RCC 7860 (cell line): ENCODE measurements around the gene GPC1.

Experiments used
- DNase-seq: peaks from one replicate; pipeline ENCODE4 v3.0.0-alpha.2; 2015; ENCODE audit warnings: low spot score
- FAIRE-seq: peaks from 2 replicates; lab custom pipeline; 2012; peaks lifted over from hg19 to GRCh38; lab: Jason Lieb, UNC

GPC1 gene

DNA sequence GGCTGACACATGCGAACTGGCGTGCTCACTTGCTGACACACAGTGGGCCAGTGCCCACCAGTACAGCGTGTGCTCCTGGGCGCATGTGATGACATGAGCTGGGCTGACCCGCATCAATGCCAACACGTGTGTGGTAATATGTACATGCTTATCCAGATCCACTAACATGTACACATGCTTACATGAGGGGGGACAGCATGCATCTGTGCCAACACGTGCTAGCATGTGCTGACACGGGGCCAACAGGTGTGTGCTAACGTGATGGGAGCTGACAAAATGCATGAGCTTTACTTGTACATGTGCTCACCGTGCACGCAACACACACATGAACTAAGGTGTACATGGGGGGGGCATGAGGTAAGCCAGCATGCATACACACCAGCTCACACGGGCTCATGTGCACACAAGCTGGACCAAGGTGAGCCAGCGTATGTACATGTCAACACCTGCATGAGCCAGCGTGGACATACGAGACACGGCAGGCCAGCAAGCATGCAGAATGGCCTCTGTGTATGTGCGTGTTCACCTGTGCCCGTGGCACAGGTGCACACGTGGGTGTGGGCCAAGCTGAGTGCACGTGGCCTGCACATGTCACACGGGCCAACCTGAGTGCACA is 28.5 kb downstream of the GPC1 start:
- FAIRE-seq, result no peak
- no peak for DNase-seq

DNA sequence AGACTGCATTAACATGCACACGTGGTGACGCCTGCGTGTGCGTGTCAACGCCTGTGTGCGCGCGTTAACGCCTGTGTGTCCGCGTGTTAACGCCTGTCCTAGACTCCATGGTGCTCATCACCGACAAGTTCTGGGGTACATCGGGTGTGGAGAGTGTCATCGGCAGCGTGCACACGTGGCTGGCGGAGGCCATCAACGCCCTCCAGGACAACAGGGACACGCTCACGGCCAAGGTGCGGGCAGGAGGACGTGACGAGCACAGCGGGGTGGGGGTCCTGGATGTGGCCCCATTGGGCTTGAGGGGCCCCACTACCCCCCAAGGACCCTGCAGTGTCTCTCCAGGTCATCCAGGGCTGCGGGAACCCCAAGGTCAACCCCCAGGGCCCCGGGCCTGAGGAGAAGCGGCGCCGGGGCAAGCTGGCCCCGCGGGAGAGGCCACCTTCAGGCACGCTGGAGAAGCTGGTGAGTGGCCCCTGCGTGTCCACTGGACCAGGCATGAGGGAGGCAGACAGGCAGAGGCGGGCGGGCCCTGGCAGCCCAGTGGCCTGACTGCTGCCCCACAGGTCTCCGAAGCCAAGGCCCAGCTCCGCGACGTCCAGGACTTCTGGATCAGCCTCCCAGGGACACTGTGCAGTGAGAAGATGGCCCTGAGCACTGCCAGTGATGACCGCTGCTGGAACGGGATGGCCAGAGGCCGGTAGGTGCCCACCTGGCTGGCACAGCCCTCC is 29.2 kb downstream of the GPC1 start:
- DNase-seq (no peak), FAIRE-seq (no peak)

GRCh38 chr2:240465268-240465764 is 29.9 kb downstream of the GPC1 start:
- FAIRE-seq (no peak), DNase-seq (no peak)

DNA sequence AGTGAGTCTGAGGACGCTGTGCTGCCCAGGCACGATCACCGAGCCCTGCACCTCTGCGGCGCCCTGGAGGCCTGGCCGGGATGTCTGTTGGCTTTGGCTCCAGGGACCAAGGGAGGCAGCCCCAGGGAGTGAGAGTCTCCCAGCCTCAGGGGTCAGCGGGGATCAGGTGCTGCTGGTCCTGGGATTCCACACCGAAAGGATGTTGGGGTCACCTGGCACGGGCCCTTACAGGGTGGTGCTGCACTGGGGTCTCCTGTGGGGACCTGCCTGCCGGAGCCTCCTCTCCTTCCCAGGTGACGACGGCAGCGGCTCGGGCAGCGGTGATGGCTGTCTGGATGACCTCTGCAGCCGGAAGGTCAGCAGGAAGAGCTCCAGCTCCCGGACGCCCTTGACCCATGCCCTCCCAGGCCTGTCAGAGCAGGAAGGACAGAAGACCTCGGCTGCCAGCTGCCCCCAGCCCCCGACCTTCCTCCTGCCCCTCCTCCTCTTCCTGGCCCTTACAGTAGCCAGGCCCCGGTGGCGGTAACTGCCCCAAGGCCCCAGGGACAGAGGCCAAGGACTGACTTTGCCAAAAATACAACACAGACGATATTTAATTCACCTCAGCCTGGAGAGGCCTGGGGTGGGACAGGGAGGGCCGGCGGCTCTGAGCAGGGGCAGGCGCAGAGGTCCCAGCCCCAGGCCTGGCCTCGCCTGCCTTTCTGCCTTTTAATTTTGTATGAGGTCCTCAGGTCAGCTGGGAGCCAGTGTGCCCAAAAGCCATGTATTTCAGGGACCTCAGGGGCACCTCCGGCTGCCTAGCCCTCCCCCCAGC is 30.5 kb downstream of the GPC1 start:
- FAIRE-seq (no peak), DNase-seq (no peak)

DNA sequence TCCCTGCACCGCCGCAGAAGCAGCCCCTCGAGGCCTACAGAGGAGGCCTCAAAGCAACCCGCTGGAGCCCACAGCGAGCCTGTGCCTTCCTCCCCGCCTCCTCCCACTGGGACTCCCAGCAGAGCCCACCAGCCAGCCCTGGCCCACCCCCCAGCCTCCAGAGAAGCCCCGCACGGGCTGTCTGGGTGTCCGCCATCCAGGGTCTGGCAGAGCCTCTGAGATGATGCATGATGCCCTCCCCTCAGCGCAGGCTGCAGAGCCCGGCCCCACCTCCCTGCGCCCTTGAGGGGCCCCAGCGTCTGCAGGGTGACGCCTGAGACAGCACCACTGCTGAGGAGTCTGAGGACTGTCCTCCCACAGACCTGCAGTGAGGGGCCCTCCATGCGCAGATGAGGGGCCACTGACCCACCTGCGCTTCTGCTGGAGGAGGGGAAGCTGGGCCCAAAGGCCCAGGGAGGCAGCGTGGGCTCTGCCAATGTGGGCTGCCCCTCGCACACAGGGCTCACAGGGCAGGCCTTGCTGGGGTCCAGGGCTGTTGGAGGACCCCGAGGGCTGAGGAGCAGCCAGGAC is 31.2 kb downstream of the GPC1 start:
- DNase-seq (no peak), FAIRE-seq (no peak)

DNA sequence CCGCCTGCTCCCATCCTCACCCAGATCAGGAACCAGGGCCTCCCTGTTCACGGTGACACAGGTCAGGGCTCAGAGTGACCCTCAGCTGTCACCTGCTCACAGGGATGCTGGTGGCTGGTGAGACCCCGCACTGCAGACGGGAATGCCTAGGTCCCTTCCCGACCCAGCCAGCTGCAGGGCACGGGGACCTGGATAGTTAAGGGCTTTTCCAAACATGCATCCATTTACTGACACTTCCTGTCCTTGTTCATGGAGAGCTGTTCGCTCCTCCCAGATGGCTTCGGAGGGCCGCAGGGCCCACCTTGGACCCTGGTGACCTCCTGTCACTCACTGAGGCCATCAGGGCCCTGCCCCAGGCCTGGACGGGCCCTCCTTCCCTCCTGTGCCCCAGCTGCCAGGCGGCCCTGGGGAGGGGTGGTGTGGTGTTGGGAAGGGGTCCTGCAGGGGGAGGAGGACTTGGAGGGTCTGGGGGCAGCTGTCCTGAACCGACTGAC is 31.7 kb downstream of the GPC1 start:
- no peak for DNase-seq
- no peak for FAIRE-seq

DNA sequence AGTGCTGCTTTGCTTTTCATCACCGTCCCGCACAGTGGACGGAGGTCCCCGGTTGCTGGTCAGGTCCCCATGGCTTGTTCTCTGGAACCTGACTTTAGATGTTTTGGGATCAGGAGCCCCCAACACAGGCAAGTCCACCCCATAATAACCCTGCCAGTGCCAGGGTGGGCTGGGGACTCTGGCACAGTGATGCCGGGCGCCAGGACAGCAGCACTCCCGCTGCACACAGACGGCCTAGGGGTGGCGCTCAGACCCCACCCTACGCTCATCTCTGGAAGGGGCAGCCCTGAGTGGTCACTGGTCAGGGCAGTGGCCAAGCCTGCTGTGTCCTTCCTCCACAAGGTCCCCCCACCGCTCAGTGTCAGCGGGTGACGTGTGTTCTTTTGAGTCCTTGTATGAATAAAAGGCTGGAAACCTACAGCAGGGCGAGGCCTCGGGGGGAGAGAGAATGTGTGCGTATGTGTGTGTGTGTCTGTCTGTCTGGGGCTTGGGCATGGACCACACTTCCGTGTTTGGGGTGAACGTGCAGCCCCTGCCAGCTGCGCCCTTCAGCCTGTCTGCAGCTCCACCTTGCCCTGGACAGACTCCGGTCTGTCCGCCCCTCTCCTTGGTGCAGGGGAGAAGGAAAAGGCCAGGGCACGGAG is 32.3 kb downstream of the GPC1 start:
- DNase-seq (no peak), FAIRE-seq (no peak)

DNA sequence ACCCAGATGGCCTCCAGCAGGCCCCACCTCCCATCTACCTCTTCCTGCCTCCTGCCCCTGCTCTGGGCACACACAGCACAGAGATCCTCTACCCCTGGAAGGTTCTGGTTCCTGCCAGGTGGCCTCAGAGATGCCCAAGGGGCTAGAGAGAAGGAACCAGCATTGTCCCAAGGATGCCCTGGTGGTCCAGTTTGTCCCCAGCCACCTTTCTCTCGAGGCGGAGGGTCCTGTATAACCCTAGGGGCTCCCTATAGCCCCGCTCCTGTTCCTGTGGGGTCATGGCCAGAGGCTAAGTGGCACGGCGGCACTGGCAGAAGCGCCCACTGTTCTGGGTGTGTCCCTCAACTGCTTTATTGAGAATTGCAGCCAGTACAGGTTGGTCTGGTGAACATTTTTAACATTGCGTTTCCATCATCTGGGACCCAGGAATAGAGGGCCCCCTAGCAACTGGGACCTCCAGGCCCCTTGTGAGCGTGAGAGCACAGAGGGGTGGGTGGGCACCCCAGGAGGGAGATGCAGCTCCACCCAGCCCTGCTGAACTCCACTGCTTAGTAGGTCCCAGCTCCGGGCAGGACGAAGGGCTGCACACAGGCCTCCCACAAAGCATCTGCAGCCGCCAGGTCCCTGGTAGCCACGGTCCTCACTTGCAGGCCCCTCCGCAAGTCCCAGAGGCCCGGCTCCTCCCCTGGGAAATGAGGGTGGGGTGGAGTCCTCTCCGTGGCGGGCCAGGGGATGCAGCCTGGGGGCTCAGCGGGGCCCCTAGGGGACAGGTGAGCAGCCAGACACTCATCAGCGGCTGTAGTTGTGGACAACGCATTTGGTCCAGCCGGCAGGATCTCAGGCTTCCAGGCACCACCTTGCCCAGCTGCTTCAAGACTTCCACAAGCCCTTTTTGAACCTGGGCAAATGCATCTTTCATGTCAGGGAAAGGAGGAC is 33.1 kb downstream of the GPC1 start:
- no peak for FAIRE-seq
- no peak for DNase-seq

- no peak for DNase-seq
- FAIRE-seq, result no peak
Observed at GRCh38 chr2:240469239-240469636, 33.8 kb downstream of the GPC1 start.

- no peak for DNase-seq
Observed at GRCh38 chr2:240469740-240470139, 34.3 kb downstream of the GPC1 start.

GRCh38 chr2:240472078-240472790 is 36.8 kb downstream of the GPC1 start:
- no peak for DNase-seq
- FAIRE-seq, result no peak

More at GRCh38 chr2:240469740-240470139, 34.3 kb downstream of the GPC1 start:
- no peak for FAIRE-seq

DNA sequence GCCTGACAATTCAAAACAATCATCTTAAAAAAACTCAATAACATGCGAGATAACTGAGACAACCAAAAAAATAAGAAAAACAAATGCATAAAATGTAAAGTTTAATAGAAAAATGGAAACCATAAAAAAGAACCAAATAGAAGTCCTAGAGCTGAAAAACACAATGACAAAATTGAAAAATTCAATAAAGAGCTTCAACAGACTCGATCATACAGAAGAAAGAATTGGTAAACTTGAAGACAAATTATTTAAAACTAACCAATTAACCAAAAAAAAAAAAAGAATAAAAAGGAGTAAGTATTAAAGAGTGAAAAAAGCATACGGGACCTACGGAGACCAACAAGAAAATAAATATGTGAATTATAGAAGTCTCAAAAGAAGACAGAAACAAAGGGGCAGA is 37.7 kb downstream of the GPC1 start:
- DNase-seq, result no peak
- FAIRE-seq, result no peak

DNA sequence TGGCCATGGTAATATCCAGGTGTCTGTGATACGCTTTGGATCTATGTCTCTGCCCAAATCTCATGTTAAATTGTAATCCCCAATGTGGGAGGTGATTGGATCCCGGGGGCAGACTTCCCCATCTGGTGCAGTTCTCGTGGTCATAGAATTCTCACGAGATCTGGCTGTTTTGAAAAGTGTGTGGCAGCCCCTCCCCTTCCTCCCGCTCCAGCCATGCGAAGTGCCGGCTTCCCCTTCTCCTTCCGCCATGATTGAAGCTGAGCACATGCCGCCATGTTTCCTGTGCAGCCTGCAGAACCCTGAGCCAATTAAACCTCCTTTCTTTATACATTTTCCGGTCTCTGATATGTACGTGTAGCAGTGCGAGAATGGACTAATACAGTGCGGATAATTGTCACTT is 42.5 kb downstream of the GPC1 start:
- FAIRE-seq (no peak), DNase-seq (no peak)

DNA sequence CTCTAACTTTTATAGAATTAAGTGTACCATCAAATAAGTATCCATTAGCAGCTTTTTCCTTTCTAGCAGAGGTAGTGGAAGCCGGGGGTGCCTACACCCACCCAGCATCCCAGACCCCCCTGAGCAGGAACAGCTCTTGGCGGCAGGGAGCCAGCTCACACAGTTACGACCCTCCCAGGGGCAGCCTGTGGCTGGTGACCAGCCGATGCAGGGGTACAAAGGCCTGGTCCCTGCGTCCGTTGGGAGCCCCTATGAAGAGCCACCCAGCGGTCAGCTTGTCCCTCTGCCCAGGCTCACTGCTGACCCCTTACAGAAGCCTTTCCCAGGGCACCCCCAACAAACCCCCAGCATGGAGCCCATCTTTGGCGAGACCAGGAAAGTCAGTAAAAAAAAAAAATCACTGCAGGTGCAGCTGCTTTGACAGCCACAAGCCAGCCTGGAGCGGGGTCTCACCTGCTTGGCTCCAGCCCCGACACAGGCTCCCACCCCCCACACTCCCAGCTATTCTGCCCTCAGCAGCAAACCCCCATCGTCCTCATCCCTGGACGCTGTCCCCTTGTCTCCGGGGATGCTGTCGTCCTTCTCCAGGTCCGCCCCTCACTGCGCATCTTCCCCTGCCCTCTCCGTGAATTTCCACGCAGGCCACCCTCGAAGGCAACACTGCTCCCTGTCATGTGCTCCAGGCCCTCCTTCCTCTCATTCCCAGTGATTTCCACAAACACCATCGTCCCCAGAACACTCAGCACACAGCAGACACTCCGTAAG is 43.1 kb downstream of the GPC1 start:
- FAIRE-seq (no peak), DNase-seq (no peak)

GRCh38 chr2:240479111-240479501 is 43.6 kb downstream of the GPC1 start:
- FAIRE-seq, result no peak
- no peak for DNase-seq

GRCh38 chr2:240480834-240481623 is 45.6 kb downstream of the GPC1 start:
- DNase-seq (no peak), FAIRE-seq (no peak)

GRCh38 chr2:240481720-240482119 is 46.3 kb downstream of the GPC1 start:
- no peak for DNase-seq
- FAIRE-seq, result no peak
